HS-5 (cell line): ENCODE data around the gene TMBIM4.
"Not testable (repeated sequence)": the region's sequence is repeated elsewhere in the genome, so short reads cannot be mapped to it uniquely, and the experiment has no call there.

ENCODE experiments used
- DNase-seq: peaks from one replicate; pipeline ENCODE4 v3.0.0-alpha.2; 2012; ENCODE audit warnings: low read depth

The TMBIM4 gene

DNA sequence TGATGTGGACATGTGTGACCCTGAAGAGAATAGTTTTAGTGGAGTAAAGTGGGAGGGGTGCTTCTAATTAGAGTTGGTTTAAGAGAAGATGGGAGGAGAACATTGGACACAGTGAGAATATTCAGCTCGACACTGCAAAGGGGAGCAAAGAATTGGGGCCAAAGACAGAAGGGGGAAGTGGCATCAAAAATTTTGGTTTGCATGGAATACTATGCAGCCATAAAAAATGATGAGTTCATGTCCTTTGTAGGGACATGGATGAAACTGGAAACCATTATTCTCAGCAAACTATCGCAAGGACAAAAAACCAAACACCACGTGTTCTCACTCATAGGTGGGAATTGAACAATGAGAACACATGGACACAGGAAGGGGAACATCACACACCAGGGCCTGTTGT is 15.0 kb upstream of the TMBIM4 start:
- not testable (repeated sequence) for DNase-seq

DNA sequence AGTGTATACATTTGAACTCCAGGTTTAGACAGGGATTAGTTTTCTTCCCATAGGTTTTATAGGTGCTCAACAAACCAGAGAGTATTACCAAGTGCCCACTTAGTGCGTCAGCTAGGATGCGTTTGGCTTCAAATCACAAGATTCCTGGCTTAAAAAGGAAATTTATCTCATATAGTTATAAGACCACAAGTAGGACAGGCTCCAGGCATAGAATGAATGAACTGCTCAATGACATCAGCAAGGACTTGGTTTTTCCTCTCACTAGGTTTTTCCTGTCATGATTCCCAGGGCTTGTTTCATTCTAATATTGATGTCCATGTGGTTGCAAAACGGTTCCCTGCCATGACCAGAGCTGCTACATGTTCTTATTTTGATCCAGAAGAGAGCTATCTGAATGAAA is 13.2 kb upstream of the TMBIM4 start:
- DNase-seq = no peak

DNA sequence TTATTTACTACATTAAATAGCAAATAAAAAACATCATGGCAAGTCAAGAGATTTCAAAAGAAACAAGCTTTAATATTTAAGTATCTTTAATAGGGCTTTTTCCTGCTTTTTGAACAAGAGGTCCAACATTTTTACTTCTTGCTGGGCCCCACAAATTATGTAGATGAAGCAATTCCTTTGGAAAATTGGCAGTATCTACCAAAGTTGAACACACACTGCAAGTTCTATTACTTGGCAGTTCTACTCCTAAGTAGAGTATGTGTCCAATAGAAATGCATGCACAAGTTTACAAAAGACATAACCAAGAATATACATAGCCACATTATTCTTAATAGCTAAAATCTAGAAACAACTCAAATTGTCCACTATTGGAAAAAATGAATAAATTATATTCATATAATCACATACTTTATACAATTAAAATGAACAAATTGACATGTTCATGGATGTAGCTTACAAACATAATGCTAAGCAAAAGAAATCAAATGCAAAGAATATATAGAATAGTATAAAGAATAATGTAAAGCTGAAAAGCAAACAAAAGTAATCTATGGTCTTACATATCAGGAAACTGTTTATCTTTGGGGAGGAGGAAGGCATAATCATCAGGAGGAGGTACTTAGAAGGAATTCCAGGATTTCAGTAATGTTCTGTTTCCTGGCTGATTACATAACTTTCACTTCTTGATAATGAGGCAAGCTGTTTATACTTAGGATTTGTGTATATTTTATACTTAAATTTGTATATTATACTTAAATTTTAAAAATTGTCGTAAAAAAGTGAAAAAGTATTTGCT is 6.5 kb upstream of the TMBIM4 start:
- no peak for DNase-seq

- DNase-seq = not testable (repeated sequence)
Measured at GRCh38 chr12:66174391-66175325, 4.9 kb upstream of the TMBIM4 start.

DNA sequence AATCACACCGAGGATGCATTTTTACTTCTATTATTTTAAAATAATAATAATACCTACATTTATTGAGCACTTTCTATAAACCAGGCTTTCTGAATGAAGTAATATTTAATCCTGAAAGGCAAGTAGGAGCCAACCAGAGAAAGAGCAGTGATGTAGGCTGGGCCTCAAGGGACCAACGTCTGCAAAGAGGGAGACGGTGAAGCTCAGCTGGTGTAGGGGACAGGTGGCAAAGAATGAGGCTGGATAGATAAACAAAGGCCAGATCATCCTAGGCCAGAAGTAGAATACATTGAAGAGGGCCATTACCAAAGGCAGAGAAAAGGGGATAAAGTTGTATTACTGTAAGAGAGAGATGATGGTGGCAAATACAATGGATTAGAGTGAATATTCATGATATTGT is 810 bp upstream of the TMBIM4 start:
- DNase-seq = no peak

GRCh38 chr12:66168410-66168809 is 1.4 kb downstream of the TMBIM4 start:
- DNase-seq = no peak

GRCh38 chr12:66166561-66166960 is 3.2 kb downstream of the TMBIM4 start:
- DNase-seq = no peak

GRCh38 chr12:66165141-66165540 is 4.7 kb downstream of the TMBIM4 start:
- DNase-seq = no peak

DNA sequence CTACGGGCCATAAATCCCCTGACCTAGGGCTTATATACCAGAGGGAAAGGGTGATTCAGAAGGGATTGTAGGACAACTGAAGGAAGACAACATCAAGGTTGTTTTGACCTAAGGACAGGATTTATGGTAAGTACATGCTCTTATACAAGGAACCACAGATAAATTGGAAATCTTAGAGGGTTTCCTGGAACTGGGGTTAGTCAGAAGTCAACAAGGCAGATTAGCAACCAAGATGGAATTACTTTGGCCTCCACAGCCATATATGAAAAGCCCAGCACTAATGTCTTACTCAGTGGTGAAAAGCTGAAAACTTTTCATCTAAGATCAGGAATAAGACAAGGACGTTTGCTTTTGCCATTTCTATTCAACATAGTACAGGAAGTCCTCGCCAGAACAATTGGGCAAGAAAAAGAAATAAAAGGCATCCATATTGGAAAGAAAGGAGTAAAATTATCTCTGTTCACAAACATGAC is 5.4 kb downstream of the TMBIM4 start:
- DNase-seq = no peak

GRCh38 chr12:66163289-66163688 is 6.5 kb downstream of the TMBIM4 start:
- no peak for DNase-seq

DNA sequence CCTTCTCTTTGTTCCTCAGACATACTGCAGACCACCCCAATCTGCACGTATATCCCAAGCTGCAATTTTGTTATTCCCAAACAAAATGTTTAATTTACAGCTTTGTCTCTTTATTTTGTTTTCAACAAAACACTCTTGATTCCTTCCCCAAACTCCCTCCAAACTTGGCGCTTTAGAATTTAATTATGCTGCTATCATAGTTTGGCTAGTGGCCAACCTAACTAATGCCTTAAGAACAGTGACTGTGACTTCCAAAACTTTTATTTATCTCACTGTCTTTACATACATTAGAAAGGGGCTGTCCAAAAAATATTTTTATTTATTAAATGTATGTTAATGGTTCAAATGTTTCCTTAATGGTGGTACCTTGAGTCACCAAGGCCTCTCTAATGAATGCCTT is 7.1 kb downstream of the TMBIM4 start:
- DNase-seq = no peak

- no peak for DNase-seq
Measured at GRCh38 chr12:66160704-66161103, 9.1 kb downstream of the TMBIM4 start.

DNA sequence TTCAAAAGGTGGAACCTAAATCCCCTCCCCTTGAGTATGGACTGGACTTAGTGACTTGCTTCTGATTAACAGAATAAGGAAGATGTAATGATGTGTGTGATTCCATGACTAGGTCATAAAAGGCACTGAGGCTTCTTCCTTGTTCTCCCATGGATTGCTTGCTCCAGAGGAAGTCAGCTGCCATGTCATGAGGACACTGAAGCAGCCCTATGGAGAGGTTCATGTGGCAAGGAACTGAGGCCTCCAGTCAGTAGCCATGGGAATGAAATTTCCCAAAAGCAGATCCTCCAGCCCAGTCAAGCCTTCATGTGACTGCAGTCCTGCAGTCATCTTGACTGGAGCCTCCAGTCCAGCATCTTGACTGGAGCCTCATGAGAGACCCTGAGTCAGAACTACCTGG is 10.7 kb downstream of the TMBIM4 start:
- no peak for DNase-seq

GRCh38 chr12:66156654-66157053 is 13.1 kb downstream of the TMBIM4 start:
- DNase-seq = no peak

GRCh38 chr12:66154776-66155175 is 15.0 kb downstream of the TMBIM4 start:
- DNase-seq = no peak

DNA sequence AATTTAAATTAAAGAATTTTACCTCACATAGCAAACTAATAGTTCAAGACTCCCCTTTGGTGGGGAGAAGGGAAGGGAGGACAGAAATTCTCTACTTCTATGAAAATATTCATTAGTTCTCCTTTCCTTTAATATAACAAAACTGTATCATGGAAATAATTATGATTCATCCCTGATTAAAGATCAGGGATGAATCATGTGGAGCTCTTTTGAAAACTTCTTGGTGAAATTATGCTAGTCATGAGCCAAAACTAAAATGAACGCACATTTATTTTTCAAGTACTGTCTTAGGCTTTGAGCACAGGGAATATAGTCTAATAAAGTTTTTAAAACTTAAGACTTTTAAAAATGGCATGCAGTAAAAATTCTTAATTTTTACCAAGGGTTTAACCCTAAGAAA is 17.1 kb downstream of the TMBIM4 start:
- DNase-seq = no peak

GRCh38 chr12:66149702-66150398 is 19.9 kb downstream of the TMBIM4 start:
- no peak for DNase-seq

DNA sequence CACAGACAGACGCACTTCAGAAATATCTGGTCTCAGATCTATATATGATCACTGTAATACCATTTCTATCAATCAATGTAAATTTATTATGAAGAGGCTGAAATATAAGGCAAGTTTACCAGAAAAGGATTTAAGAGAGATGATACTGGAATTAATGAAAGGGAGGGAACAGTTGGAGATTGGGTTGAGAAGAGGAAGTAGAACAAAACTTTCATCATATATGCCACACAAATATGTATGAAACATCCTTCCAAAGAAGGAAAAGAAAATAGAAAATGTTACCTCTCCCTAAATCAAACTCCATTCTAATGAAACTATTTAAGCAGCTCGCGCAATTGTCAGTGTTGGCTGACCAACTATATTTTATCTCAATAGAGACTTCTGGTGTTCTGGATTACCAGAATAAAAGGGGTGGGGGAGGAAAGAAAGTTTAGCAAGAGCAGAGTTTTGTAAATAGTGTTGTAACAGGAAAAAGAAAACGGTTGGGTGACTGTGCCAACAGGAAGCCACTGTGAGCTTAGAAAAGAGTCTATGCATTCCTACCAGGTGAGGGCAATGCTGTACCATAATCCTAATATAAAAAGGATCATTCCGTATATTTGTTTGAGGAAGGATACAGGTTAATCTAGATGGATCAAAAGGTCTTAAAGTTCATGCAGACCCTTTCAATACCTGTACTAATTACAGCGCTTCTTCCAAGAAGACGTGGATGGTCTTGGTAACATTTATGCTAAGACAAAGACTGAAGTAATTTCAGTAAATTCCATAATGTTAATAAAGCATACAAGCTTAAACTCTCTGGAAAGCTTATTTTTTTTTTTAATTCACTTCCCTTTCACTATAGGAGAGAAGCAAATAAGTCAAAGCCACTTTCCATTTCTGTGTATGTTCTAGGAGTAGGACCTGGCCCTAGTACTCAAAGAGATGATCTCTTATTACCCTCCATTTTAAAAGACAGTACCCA is 24.7 kb downstream of the TMBIM4 start:
- DNase-seq = peak; percentile 74

GRCh38 chr12:66143868-66144267 is 25.9 kb downstream of the TMBIM4 start:
- no peak for DNase-seq

- DNase-seq = no peak
Measured at GRCh38 chr12:66142826-66143225, 27.0 kb downstream of the TMBIM4 start.

- DNase-seq = no peak
Measured at GRCh38 chr12:66141299-66141698, 28.5 kb downstream of the TMBIM4 start.
